GM13976 (cell line): Measurements from ENCODE around the gene SPRR1B.

Source experiments
- DNase-seq: peaks from one replicate; pipeline ENCODE4 v3.0.0; 2012; ENCODE audit warnings: low spot score
- in situ Hi-C: fragments of 300-500 bp; cut with MboI; formaldehyde crosslinking; loops from one replicate; pipeline ENCODE4 v1.12.0; 2022; ENCODE audit warnings: low sequenced_read_pairs, mixed read lengths, inconsistent platforms; ENCODE audit not compliant: unreplicated experiment
- TF ChIP-seq, protein P1 (sequence below): IDR thresholded peaks from 2 replicates; pipeline ENCODE4 v1.5.1; 2012; ENCODE audit warnings: borderline replicate concordance, mild to moderate bottlenecking; ENCODE audit not compliant: insufficient read depth; ENCODE audit errors: extremely low read depth, missing control alignments, control extremely low read depth

The SPRR1B gene

DNA sequence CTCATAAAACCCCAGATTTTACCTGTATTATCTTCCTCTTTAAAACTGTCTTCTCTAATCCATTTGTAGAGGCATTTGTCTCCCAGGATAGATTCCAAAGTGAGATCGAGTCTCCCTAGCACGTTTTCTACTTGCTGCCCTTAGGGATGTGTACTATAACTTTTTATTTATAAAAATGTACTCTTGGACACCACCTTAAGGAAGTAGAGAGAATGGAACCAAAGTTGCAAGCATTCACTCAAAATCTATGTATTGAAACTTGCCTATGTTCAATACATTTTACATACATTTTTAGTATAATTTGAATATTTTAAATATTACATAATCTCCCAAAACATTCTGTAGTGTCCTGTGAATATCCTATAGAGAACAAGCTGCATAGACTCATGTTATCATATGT lies 27.2 kb downstream of the SPRR1B start:
- TF ChIP-seq, protein P1, sequence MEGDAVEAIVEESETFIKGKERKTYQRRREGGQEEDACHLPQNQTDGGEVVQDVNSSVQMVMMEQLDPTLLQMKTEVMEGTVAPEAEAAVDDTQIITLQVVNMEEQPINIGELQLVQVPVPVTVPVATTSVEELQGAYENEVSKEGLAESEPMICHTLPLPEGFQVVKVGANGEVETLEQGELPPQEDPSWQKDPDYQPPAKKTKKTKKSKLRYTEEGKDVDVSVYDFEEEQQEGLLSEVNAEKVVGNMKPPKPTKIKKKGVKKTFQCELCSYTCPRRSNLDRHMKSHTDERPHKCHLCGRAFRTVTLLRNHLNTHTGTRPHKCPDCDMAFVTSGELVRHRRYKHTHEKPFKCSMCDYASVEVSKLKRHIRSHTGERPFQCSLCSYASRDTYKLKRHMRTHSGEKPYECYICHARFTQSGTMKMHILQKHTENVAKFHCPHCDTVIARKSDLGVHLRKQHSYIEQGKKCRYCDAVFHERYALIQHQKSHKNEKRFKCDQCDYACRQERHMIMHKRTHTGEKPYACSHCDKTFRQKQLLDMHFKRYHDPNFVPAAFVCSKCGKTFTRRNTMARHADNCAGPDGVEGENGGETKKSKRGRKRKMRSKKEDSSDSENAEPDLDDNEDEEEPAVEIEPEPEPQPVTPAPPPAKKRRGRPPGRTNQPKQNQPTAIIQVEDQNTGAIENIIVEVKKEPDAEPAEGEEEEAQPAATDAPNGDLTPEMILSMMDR, result no peak
- in situ Hi-C loops, result no loop called here
- DNase-seq, result no peak

- no peak for DNase-seq
- in situ Hi-C loops, result no loop called here
- TF ChIP-seq, protein P1, result no peak
These were observed 28.1 kb downstream of the SPRR1B start for GRCh38 chr1:153058826-153059784.

- no peak for DNase-seq
- in situ Hi-C loops, result no loop called here
- TF ChIP-seq, protein P1, result no peak
These were observed 39.2 kb downstream of the SPRR1B start for GRCh38 chr1:153070243-153070642.

DNA sequence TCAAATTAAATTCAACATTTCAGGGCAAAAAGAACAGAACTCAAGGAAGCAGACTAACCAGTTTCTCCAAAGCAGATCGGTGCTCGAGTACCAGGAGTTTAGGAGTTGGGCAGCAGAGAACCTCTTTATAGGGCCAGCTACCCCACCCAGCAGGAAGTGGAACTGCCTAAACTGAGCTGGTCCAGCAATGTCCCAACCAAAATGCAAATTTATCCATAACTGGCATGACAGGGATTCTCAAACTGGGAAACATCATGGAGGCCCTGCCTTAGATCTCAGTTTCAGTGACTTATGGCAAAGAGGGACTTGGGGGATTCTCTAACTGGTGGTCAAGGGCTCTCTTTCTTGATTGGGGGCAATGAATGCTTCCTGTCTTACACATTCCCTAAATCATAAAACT lies 40.5 kb downstream of the SPRR1B start, which contains the start of gene SPRR2B:
SPRR2B (minus strand) TSS at position 101 of the 400 bp plus-strand sequence. CDS start 772 bp downstream, outside the sequence.
- DNase-seq, result no peak
- TF ChIP-seq, protein P1, result no peak
- in situ Hi-C loops, result no loop called here

DNA sequence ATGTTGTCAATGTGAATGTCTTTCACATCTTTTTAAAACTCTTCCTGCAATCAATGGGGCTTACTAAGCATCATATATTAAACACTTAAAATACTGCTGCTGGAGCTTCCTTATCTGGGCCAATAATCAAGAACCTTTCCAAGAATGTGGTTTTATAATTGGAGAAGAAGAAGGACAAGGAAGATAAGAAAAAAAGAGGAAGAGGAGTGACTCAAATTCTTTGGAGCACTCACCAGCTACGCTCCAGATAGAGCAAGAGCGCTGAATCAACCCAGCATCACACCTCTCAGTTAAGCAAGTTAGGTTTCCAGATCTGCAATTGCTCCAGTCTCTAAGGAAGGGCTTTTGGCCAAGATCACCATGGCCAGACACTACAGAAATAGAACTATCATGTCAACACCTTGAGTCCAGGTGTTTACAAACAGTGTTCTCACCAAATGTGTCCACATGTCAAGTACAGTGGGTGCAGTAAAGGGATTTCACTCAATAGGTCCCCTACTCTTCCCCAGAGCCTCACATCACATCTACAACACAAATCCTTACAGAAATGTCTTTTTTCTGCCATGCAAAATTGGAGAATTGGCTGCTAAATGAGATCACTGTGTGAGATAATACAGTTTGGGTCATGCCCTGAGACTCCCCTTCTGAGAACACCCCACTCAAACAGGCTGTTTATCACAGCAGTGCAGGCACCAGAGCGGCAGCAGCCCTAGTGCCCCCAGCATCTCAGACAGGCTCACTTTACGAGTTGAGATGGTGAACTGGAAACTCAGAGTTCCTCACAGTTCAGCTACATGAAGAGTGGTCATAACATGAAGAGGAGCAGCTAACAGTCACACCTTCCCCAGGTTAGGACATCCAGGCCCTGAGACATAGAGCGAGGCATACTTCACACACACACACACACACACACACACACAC lies 42.1 kb downstream of the SPRR1B start:
- DNase-seq, result no peak
- TF ChIP-seq, protein P1, result no peak
- in situ Hi-C loops, result no loop called here

GRCh38 chr1:153081736-153082135 lies 50.7 kb downstream of the SPRR1B start:
- no peak for DNase-seq
- in situ Hi-C loops, result no loop called here
- TF ChIP-seq, protein P1, result no peak
